HS-27A (cell line): ENCODE data around the gene MYO10.
"Not testable (repeated sequence)": the region's sequence is repeated elsewhere in the genome, so short reads cannot be mapped to it uniquely, and the experiment has no call there.

Experiments
- DNase-seq: peaks from one replicate; pipeline ENCODE4 v3.0.0-alpha.2; 2012; ENCODE audit warnings: low read depth, missing footprints

The MYO10 gene

GRCh38 chr5:16781828-16782626 lies 154.1 kb downstream of the MYO10 start:
- DNase-seq: no peak

GRCh38 chr5:16780325-16780724 lies 155.8 kb downstream of the MYO10 start:
- DNase-seq: no peak

GRCh38 chr5:16777432-16777831 lies 158.7 kb downstream of the MYO10 start:
- DNase-seq: no peak

- DNase-seq: no peak
Observed at GRCh38 chr5:16776611-16777251, 159.4 kb downstream of the MYO10 start.

- DNase-seq: no peak
Observed at GRCh38 chr5:16774806-16775205, 161.3 kb downstream of the MYO10 start.

GRCh38 chr5:16773991-16774390 lies 162.1 kb downstream of the MYO10 start:
- no peak for DNase-seq

- no peak for DNase-seq
Observed at GRCh38 chr5:16772556-16772955, 163.5 kb downstream of the MYO10 start.

- DNase-seq: no peak
Observed at GRCh38 chr5:16768184-16768583, 167.9 kb downstream of the MYO10 start.

GRCh38 chr5:16763211-16763610 lies 172.9 kb downstream of the MYO10 start:
- DNase-seq: no peak

GRCh38 chr5:16759147-16759773 lies 176.8 kb downstream of the MYO10 start:
- no peak for DNase-seq

GRCh38 chr5:16757989-16758501 lies 178.0 kb downstream of the MYO10 start:
- no peak for DNase-seq

- DNase-seq: not testable (repeated sequence)
Observed at GRCh38 chr5:16757577-16757976, 178.5 kb downstream of the MYO10 start.

- DNase-seq: no peak
Observed at GRCh38 chr5:16757146-16757545, 178.9 kb downstream of the MYO10 start.

- DNase-seq: no peak
Observed at GRCh38 chr5:16756692-16757091, 179.4 kb downstream of the MYO10 start.

GRCh38 chr5:16755641-16756040 lies 180.4 kb downstream of the MYO10 start:
- DNase-seq: no peak

- no peak for DNase-seq
Observed at GRCh38 chr5:16754601-16755000, 181.5 kb downstream of the MYO10 start.

- DNase-seq: no peak
Observed at GRCh38 chr5:16754086-16754485, 182.0 kb downstream of the MYO10 start.

- no peak for DNase-seq
Observed at GRCh38 chr5:16750445-16750844, 185.6 kb downstream of the MYO10 start.

GRCh38 chr5:16749626-16750025 lies 186.5 kb downstream of the MYO10 start:
- DNase-seq: no peak

- DNase-seq: no peak
Observed at GRCh38 chr5:16744164-16744880, 191.8 kb downstream of the MYO10 start.

- DNase-seq: no peak
Observed at GRCh38 chr5:16742938-16743337, 193.2 kb downstream of the MYO10 start.

GRCh38 chr5:16740811-16741392 lies 195.2 kb downstream of the MYO10 start:
- no peak for DNase-seq
